ENCODE results near the gene LYST. TPM values are rescaled to one million over a fixed set of nuclear protein-coding genes. Genes with fewer than 3 reads are reported as not detected.
"Not testable (repeated sequence)": the region's sequence is repeated elsewhere in the genome, so short reads cannot be mapped to it uniquely, and the experiment has no call there.

LYST gene
- total RNA-seq, 2 experiments from 2014 or later: 77.4 to 87.3 TPM

DNA sequence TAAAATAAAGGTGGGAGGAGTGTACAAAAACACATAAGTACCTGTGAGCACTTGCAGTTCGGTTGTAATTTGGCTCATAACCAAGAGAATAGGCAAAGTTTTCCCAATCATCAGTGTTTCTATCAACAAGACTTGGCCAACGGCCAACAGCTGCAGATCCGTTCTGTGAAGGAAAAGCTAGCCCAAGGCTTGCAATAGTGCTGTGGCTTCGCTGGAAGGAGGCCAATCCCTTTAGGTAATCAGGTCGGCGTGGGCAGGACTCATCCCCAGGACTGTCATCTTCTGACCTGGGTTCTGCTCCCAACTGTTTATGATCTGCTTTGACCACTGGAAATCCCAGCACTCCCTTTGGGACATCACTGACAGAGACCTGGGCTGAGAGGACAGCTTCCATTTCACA is 107.8 kb downstream of the LYST start:
- Mint-ChIP-seq H3K4me1 (ENCODE audit: low read depth) (no peaks in the 10 kb centered on the region), H3K27ac (no peak overlapping the region), H3K36me3 (ENCODE audit: low read depth) (peaks cover 43% of the 10 kb centered on the region), H3K9me3 (no peaks in the 10 kb centered on the region), H3K27me3 (no peaks in the 10 kb centered on the region), H3K4me3 (no peak overlapping the region)
- ATAC-seq (no peak), DNase-seq (no peak)
- TF ChIP-seq, protein P1, sequence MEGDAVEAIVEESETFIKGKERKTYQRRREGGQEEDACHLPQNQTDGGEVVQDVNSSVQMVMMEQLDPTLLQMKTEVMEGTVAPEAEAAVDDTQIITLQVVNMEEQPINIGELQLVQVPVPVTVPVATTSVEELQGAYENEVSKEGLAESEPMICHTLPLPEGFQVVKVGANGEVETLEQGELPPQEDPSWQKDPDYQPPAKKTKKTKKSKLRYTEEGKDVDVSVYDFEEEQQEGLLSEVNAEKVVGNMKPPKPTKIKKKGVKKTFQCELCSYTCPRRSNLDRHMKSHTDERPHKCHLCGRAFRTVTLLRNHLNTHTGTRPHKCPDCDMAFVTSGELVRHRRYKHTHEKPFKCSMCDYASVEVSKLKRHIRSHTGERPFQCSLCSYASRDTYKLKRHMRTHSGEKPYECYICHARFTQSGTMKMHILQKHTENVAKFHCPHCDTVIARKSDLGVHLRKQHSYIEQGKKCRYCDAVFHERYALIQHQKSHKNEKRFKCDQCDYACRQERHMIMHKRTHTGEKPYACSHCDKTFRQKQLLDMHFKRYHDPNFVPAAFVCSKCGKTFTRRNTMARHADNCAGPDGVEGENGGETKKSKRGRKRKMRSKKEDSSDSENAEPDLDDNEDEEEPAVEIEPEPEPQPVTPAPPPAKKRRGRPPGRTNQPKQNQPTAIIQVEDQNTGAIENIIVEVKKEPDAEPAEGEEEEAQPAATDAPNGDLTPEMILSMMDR (IDR thresholded peaks at IDR 0.05): no peak
- CTCF ChIA-PET: interaction anchor here (0.5 to 0.9 kb wide), 2 partner anchors 24 to 60 kb away, joined by 3 read pairs; no protein-coding TSS in a partner anchor
- intact Hi-C loops (cut with micrococcal nuclease): no loop called here
- POLR2A ChIA-PET: interaction anchor here (0.5 kb wide), 1 partner anchor 834 kb away, joined by 3 read pairs; no protein-coding TSS in a partner anchor

DNA sequence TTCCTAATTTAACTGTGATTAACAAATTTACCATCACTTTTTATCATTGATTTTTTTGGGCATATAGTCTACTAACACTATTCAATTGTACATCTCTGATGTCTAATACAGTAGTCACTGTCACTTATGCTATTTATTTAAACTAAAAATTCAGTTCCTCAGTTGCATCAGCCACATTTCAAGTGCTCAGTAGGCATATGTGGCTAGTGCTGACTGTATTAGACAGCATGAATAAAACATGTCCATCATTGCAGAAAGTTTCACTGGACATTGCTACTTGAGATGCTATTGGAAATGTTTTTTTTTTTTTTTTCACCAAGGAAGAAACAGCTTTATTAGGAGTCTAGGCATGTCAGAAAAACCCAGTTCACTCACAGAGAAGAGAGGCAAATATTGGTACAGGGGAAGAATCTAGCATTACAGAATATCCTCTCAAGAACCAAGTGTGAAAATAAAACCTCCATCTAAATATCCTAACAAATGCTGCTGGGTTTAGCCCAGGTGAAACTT is 109.1 kb downstream of the LYST start:
- H3K9me3 Mint-ChIP-seq: no peaks in the 10 kb centered on the region
- TF ChIP-seq, protein P1 (IDR thresholded peaks at IDR 0.05): no peak
- ChIA-PET POLR2A (no interaction called here), CTCF (no interaction called here)
- no peaks in the 10 kb centered on the region for H3K27me3 Mint-ChIP-seq
- H3K4me3 Mint-ChIP-seq: no peak overlapping the region
- peaks cover 39% of the 10 kb centered on the region for H3K36me3 Mint-ChIP-seq (ENCODE audit: low read depth)
- H3K4me1 Mint-ChIP-seq (ENCODE audit: low read depth): no peaks in the 10 kb centered on the region
- ATAC-seq (no peak), DNase-seq (no peak)
- intact Hi-C loops (cut with micrococcal nuclease): no loop called here
- H3K27ac Mint-ChIP-seq: no peak overlapping the region

DNA sequence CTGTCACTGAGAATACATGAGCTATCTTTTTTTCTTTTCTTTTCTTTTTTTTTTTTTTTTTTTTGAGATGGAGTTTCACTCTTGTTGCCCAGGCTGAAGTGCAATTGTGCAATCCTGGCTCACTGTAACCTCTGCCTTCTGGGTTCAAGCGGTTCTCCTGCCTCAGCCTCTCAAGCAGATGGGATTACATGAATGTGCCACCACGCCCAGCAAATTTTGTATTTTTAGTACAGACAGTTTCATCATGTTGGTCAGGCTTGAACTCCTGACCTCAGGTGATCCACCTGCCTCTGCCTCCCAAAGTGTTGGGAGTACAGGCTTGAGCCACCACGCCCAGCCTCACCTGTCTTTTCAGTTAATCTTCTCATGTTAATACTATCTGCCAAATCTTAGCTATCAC is 112.5 kb downstream of the LYST start:
- CTCF ChIA-PET: interaction anchor here (1.0 to 1.6 kb wide), 3 partner anchors 9 to 218 kb away, joined by 3 to 9 read pairs (median 5); no protein-coding TSS in a partner anchor
- H3K4me1 Mint-ChIP-seq (ENCODE audit: low read depth); H3K9me3 Mint-ChIP-seq; H3K4me3 Mint-ChIP-seq; POLR2A ChIA-PET; H3K27me3 Mint-ChIP-seq; intact Hi-C loops (cut with micrococcal nuclease); DNase-seq; ATAC-seq; H3K27ac Mint-ChIP-seq: not testable (repeated sequence)
- H3K36me3 Mint-ChIP-seq (ENCODE audit: low read depth): peaks cover 29% of the 10 kb centered on the region

DNA sequence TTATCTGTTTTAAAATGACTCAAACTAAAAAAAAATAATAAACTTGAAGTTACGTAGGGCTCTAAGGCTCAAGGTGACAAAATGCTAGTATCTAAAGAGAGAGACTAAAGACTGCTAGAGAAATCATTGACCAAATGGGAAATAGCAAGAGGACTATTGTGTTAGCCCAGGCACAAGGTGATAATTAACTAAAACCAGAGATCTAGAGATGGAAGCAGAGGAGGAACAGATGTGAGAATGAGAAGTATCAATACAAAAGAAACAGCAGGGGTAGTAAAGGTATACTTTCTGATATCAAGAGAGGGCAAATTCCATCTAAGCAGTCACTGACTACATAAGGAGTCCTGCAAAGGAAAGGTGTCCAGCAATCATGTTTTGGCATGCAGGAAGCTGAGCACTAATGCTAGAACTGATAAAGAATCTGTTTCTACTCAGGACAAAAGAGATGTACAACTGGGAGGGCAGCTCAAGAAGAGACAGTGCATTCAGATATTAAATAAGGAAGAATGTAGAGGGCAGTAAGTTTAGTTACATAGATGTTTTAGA is 116.9 kb downstream of the LYST start:
- ChIA-PET POLR2A (no interaction called here), CTCF (interaction anchor here (1.0 to 1.8 kb wide), 3 partner anchors 18 to 34 kb away, joined by 3 to 7 read pairs (median 4); no protein-coding TSS in a partner anchor)
- H3K36me3 Mint-ChIP-seq (ENCODE audit: low read depth): peaks cover 26% of the 10 kb centered on the region
- intact Hi-C loops (cut with micrococcal nuclease): no loop called here
- TF ChIP-seq, protein P1 (IDR thresholded peaks at IDR 0.05): no peak
- no peaks in the 10 kb centered on the region for H3K9me3 Mint-ChIP-seq
- no peak overlapping the region for H3K27ac Mint-ChIP-seq
- no peaks in the 10 kb centered on the region for H3K27me3 Mint-ChIP-seq
- ATAC-seq: no peak
- no peak overlapping the region for H3K4me3 Mint-ChIP-seq
- no peaks in the 10 kb centered on the region for H3K4me1 Mint-ChIP-seq (ENCODE audit: low read depth)
- no peak for DNase-seq

DNA sequence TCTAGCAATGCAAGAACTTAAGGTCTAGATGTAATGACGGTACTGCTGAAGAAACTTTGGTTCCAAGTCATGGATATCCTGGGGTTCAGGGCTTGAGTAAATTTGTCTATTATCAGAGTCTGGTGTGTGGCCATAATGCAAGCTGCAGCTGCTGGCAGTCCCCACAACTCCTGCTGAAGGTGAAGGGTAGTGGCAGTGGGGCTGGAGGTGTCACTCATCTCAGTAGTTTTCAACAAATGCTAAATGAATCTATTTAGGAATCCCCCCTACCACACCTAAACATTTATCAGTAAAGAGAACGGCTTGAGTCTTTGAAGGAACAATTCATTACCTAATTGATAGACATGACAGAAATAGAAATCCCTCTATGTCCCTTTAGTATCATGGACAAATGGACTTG is 118.0 kb downstream of the LYST start:
- TF ChIP-seq, protein P1 (IDR thresholded peaks at IDR 0.05): no peak
- Mint-ChIP-seq H3K27me3 (no peaks in the 10 kb centered on the region), H3K27ac (peak overlapping the region; percentile 12), H3K9me3 (no peaks in the 10 kb centered on the region), H3K4me1 (ENCODE audit: low read depth) (no peaks in the 10 kb centered on the region), H3K36me3 (ENCODE audit: low read depth) (peaks cover 23% of the 10 kb centered on the region), H3K4me3 (no peak overlapping the region)
- intact Hi-C loops (cut with micrococcal nuclease): no loop called here
- ChIA-PET CTCF (interaction anchor here (1.0 to 1.8 kb wide), 3 partner anchors 8 to 35 kb away, joined by 3 to 7 read pairs (median 4); no protein-coding TSS in a partner anchor), POLR2A (no interaction called here)
- no peak for ATAC-seq
- DNase-seq: no peak
